GM18909 (cell line): Measurements from ENCODE around the gene ADARB2.
"Not testable (repeated sequence)": the region's sequence is repeated elsewhere in the genome, so short reads cannot be mapped to it uniquely, and the experiment has no call there.

Experiments used
- ATAC-seq: cut with Tn5 transposase; IDR thresholded peaks from one replicate; pipeline ENCODE4 v1.9.1; 2021; ENCODE audit warnings: mild to moderate bottlenecking; ENCODE audit not compliant: unreplicated experiment, poor library complexity

The ADARB2 gene

DNA sequence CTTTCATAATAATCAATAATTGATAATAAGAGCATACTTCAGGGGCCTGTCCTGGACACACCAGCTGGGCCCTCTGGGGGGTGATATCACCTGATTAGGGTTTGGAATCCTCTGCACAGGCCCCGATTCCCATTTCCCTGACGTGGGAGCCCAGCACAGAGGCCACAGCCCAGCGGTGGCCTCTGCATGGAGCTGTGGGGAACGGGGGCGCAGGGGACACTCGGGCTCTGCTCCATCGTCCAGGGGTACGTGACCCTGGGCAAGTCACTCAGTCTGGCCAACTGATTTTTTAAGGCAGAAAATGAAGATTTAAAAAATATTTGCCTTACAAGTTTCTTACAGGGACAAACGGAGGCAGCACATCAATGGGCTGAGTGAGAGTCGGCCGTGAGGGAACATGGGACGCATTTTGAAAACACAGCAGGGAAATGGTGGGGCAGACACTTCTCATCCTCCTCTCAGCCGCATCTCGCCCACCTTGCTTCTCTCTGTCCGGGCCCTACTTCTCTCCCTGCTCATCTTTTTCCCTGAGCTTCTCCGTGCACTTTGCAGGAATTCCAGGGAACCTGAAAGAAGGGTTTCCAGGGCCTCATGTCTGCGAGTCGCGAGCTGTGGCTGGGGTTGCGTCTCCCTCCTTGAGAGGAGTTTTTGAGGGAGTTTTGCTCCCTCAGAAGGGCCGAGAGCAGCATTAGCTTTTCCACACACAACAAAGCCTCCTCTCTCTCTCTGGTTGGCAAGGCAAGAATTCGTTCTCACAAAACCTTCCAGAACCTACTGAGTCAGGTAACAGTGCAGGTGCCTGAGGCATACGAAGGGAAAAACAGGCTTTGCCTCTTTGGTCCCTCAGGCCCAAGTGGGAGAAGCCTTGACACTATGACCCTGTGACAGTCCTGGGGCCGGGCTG is 369.1 kb downstream of the ADARB2 start:
- no peak for ATAC-seq

DNA sequence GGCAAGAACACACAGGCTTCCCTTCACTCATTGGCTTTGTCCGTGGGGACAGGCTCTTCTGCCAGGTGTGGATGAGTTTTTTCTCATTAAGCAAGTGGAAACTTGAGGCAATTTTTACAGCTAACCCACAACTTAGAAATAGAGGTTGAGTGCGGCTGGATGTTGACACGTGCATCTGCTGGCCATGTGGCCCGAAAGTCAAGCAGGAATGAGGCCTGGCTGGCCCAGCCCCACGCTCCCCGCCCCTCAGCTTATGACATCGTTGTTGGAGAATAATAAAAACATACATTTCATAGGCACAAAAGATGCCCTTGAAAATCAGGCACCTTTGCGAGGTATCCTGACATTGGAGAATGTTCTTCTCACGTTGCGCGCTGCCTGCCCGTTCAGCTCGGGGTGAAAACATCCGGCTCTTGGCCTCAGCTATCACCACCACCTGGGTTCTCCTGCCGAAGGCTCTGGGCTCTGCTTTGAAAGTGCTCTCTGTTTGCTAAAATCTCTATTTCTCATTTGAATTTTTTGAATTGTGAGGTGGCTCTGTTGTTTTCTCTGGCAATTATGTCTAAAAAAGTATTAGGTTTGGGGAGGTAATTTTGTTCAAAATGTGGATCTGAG is 370.4 kb downstream of the ADARB2 start:
- ATAC-seq: no peak

DNA sequence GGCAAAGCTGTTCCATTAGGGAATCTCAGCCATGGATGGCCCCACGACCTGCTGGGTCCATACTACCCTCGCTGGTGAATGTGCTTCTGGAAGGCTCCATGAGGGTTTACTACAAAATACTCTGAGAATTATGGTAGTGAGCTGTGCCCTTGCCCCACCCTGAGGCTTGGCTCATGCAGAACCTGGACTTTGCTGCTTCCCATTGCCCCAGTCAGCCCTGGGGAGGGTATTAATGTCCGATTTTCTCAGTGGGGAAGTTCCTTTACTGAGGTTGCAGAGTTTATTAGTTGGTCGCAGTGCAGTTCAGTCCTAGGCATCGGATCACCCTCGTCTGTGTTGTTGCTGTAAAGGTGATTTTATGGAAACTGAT is 371.0 kb downstream of the ADARB2 start:
- no peak for ATAC-seq

DNA sequence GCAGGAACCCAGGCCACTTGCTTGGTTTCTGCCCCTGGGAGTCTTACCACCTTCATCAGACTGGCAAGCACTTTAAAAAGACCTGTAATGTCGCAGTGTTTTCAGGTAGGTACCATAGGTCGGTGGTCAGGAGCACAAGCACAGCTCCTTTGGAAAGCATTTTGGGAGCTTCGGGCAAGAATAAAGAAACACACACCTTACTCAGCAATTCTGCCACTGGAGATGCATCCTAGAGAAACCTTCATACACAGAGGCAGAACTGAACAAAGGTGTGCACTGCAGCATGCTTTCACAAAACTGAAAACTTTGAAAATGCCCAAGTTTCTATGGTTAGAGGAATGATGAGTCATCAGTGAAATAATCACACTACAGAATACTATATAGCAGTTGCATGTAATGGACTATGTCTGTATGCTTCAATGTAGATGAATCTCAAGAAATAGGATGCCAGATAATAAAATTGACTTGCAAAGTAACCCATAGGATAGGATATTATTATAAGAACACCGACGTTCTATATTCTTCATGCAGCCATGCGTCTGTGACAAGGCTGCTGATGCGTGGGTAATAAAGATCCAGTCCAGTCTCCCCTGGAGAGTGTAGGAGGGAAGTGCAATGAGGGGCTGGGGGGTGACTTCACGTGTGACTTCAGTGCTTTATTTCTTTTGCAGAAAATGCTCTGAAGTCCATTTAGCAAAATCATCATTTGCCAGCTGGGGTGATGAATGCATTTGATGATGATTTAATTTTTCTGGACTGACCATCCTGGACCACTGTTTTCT is 371.6 kb downstream of the ADARB2 start:
- no peak for ATAC-seq

DNA sequence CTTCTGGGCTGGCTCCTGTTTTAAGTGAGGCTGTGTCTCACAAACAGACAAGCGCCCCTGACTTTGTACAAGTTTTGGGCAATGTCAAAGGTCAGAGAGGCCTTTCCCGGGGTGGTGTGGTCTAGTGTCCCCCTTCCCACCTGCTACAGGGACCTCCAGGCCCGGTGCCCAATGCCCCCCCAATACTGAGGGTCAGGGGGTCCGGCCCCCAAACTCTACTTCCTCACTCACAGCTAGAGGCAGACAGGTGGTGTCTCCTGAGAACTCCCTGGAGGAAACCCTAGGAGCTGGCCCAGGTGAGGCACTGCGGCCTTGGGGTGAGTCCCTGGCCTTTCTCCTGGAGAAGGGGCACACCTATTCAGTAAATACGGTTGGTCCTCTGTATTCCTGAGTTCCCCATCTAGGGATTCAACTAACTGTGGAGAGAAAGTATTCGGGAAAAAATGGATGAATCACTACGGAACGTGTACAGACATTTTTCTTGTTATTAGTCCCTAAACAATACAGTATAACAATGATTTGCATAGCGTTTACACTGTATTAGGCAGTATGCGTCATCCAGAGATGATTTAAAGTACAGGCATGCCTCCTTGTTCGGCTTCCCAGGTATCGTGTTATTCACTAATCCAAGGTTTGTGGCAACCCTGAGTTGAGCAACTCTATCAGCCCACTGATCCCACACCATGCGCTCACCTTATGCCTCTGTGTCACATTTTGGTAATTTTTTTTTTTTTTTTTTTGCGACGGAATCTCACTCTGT is 373.0 kb downstream of the ADARB2 start:
- no peak for ATAC-seq

DNA sequence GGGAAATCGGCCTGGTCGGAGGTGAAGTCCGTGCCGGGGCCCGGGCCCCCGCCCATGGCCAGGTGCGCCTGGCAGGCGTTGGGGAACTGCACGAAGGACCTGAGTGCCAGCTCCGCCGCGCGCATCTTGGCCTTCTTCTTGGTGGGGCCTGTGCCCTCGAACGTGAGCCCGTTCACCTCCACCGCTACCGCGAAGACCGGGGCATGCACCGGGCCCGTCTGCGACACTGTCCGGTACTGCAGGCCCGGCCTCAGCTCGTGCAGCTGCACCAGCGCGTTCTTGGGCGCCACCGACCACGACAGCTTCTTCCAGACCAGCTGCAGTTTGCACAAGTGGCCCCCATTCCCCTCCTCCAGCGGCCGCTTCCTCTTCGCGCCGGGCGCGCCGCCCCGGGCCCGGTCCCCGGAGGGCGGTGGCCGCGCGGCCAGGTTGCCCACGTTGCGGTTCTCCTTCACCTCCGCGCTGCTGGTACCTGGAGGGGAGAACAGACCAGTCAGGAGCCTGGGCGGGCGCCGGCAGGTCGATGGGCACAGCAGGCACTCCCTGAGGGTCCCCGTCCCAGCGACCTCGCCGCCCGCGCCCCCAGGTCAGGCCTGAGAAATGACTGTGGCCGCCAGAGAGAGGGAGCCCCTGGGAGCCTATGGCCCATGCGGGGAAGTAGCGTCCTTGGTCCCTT is 373.7 kb downstream of the ADARB2 start:
- no peak for ATAC-seq

DNA sequence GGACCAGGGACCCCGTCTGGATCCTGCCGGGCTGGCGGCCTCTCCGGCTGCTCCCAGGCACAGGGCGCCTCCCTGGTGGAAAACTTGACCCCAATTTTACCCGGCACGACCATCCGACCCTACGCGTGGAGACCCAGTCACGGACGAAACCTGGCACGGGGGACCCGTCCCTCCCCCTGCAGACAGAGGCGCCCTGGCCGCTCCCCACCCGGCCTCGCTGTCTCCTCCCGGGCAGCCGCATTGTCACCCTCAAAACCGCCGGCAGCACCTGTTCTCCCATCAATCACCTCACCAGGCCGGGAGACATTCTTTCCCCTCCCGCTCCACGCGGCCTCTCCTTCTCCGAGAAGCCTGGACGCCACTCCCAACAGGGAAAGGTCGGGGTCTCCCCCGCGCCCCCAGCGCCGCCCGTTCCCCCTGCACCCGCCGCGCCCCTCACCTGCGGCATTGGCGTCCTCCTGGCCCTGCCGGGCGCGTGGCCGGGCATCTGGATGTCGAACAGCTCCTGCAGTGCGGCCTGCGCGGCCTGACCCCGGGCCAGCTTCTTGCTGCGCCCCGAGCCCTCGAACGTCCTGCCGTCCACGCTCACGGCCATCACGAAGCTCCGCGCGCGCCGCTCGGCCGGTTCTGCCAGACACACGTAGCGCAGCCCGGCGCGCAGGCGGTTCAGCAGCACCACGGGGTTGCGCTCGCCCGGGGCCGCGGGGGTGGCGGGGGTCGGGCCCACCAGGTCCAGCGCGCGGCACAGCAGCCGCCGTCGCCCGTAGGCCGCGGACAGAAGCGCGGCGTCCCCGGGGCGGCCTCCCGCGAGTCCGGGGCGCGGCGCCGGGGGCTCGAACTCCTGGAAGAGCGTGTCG is 374.5 kb downstream of the ADARB2 start:
- no peak for ATAC-seq

DNA sequence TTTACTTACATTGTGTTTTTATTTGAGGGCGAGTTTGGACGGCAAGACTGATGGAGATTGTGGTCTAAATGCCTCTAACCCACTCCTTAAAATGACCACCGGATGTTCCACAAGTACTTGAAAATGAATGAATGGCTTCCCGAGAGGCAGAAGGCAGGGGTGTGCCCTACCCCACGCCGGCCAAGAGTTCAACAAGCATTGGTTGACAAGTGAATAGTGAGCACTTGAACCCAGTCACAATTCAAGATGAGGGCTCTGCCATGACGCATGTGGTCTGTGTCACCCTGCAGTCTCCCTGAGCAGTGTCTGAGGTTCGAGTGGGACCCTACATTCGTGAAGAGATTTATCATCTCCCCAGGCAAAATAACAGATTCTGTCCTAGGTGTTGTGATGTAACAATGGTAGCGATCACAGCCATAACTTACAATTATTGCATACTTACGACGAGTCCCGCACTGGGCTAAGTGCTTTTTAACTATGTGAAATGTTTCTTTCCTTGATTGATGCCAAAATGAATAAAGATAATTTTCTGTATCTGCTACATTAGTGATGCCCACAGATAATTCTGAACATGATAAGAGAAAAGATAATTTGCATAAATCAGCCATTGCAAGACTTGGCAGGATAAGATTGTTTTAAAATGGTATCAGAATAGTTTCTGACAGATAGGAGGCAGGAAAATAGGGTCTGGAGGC is 375.8 kb downstream of the ADARB2 start:
- no peak for ATAC-seq

DNA sequence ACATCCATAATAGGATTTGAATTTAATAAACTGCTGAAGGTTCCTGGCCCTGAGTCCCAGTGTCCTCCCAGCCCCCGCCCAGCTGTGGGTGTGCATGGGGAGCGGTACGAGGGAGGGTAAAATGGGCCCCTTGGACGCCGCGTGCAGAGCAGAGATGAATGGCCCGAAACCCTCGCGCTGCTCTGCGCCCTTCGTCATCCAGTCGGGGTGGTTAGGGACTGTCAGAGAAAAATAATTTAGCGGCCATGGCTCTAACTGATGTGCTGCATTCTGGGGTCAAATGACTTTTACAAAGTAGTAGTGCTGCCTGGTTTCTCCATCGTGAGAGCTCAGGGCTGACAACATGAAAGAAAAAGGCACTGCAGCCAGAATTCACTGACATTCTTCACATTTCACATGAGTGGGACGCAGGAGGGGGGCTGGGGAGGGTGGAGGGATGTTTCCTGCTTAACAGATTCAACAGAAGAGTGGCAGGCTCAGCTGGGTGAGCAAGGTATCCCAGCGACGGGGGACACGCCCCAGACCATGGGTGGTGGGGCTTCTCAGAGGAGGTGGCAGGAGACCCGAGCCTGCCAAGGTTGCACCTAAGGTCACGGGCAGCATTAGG is 376.7 kb downstream of the ADARB2 start:
- ATAC-seq: no peak

DNA sequence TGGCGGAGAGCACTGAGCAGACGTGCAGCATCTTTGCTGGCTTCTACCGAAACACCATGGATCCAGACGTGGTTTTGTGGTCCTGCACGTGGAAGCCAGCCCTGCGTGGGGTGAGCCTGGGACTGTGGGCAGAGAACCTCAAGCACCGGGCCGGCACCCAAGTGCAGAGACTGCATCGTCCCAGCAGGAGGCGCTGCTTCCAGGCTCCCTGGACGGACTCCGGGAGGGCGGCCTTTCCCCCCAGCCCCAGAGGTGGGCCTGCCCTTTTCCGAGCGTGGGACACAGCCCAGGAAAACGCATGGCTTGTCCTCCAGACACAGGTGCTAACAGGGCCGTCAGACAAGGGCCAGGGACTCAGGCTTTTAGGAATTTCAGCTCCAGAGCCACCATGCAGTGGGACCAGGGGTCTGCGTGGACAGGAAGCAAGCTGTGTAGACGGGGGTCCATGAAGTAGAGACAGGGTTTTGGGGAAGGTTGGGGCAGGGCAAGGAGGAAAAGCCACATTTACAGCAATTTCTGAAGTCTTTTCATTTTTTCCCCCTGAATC is 377.2 kb downstream of the ADARB2 start:
- no peak for ATAC-seq

DNA sequence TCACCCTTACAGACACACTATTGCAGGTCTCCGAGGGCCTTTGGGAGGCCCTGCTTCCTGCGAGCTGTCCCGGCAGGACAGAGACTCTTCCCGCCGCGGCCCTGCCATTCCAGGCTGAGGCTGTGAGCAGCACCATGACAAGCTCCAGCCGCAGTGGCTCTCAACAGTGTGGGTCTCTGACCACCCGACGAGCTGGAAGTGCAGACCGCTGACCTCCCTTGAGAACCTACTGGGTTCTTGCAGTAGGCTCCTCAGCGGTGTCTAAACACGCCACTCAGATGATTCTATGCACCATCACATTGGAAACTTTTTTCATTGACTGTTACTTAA is 377.7 kb downstream of the ADARB2 start:
- no peak for ATAC-seq

DNA sequence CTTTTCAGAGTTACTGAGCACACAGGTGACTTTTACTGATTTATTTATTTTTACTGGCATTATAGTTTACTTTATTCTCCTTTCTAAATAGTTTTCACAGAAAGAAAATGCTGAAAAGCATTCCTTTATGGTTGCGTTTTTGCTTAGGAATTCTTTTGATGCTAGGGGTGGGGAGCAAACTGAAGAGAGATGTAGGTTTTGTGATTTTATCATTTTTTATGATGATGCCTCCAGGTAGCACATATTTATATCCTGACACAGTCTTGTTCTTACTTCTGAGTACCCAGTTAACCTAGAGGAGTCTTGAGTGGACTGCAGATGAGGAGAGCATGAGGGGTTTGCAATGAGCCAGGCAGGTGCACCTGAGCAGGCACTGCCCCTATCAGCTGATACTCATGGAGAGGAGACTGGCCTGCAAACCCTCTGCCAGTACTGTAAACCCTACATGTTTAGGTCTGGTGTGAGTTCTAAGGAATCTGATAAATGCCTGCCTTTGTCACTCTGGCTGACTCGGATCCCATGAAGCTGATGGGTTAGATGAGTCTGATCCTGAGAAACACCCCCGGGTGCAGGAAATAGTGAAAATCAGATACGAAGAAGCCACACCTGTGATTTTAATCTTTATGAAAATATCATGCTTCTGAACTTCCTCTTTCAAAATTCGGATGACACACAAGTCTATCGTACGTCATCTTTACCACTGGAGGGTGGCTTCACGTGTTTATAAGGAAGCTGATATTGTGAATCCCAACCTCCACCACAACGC is 378.3 kb downstream of the ADARB2 start:
- no peak for ATAC-seq

DNA sequence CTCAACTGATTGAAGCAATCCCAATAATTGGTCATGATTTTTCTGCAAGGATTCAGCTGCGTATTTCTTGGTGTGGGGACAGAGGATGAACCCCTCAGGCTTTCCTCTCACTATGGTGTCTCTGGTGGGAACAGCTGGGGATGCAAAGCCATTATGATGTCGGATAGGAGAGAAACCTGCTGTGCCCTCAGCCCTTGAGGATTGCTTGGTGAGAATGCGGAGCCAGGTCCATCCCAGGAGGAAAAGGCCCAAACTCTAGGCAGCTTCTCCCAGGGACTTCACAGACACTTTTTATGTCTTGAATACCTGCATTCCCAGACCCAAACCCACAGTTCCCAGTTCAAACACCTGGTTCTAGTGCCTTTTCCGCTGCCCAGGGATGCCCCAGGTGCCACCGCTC is 379.2 kb downstream of the ADARB2 start:
- no peak for ATAC-seq

DNA sequence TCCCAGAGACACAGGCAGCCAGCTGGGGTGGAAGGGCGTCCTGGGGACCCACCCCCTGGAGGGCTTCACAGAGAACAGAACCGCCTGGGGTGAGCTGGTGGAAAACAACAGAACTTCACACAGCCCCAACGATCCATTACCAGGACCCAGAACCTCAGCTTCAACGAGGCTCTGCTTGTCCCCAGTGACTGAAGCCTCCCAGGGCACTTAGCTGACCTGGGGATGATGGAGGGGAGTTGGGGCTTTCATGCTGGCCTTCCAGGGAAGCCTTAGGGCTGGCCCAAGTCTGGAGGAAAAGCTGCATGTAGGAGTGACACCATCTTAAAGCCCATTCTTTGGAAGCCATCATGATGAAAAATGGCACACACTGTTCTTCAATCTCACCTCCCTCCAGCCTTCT is 381.0 kb downstream of the ADARB2 start:
- ATAC-seq: no peak

DNA sequence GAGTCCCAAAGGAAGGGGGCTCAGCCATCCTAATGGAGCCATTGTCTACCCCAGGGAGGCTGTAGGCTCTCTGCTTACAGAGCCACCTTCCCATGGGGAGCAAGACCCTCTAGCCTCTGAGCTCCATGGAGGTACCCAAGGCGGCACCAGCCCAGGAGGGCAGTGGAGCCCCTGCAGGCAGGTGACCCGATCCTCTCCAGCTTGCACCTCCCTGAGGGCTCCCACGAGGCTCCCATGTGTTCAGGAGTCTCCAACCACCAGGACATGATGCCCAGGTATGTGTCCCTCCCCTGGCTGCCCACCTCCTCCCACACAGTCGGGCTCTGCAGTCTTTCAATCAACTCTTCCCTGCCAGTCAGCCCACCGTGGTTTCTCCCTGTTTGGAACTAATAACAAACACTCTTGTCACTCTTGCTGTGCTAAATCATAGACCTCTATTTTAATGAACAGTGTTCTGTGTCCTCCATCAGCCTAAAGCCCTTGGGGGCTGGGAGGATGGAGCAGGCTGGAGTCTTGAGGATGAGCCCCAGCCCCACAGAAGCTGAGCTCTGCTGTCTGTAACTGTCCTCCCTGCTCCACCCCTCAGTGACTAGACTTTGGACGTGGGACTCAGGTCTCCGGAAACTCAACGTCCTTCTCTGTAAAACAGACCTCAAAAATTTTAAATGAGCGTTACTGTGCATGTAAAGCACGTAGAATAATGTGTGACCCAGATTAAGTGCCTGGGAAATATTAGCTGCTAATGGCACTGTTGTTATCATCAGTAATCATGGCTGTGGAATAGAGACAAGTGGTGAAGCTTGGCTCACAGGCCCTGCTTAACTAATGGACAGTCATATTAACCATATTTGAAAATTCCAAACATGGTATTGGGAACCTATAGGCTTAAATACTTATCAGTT is 382.3 kb downstream of the ADARB2 start:
- ATAC-seq: no peak

DNA sequence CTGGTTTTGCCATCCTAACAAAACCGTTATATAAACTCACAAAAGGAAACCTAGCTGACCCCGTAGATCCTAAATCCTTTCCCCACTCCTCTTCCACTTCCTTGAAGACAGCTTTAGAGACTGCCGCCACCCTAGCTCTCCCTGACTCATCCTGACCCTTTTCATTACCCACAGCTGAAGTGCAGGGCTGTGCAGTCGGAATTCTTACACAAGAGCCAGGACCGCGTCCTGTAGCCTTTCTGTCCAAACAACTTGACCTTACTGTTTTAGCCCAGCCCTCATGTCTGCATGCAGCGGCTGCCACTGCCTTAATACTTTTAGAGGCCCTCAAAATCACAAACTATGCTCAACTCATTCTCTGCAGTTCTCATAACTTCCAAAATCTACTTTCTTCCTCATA is 385.0 kb downstream of the ADARB2 start:
- ATAC-seq: not testable (repeated sequence)
